Measurements from ENCODE around the gene TMPRSS11A. TPM values are rescaled to one million over a fixed set of nuclear protein-coding genes. Genes with fewer than 3 reads are reported as not detected.

The TMPRSS11A gene
- total RNA-seq, 2 experiments from 2014 or later, result not detected

DNA sequence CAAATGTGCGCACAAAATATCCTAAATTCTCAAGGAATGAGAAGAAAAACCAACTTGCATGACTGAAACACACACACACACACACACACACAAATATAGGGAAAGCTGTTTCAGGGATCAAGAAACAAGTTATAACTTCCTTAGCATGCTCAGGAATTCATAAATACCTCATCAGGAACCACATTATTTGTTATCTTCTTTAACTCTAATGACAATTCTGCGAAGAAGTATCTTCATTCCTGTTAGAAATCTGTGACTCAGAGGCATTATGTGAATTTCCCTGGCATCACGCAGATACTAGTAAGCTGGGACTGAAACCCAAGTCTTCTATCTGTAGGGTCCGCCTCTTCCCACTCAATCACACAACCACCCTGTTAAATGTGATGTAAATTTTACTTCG is 30.3 kb downstream of the TMPRSS11A start:
- Mint-ChIP-seq H3K9me3 (no peaks in the 10 kb centered on the region), H3K36me3 (no peaks in the 10 kb centered on the region), H3K27me3 (peaks cover 14% of the 10 kb centered on the region), H3K4me1 (no peaks in the 10 kb centered on the region), H3K27ac (no peak overlapping the region), H3K4me3 (no peak overlapping the region)
- DNase-seq (no peak), ATAC-seq (ENCODE audit: low read depth) (no peak)
- POLR2A ChIA-PET, result no interaction called here

DNA sequence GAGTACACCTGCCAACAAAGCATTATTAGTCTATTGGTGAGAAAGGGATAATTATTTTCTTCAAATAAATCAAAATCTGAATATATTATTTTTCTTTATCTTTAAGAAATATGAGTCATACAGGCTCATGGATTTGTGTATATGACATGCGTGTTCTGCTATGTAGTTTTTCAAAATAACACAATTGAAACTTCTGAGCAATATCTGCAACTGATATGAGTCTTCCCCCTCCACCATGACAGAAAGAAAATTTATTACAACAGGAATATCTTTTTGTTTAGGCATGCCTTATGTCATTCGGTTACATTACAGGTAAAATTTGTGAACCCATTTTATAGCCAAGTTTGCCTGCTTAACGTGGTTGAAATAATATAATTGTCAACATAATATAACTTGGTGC is 32.0 kb downstream of the TMPRSS11A start:
- H3K4me3 Mint-ChIP-seq, result no peak overlapping the region
- H3K27me3 Mint-ChIP-seq, result peaks cover 15% of the 10 kb centered on the region
- H3K27ac Mint-ChIP-seq, result no peak overlapping the region
- DNase-seq (no peak), ATAC-seq (ENCODE audit: low read depth) (no peak)
- POLR2A ChIA-PET, result no interaction called here
- no peaks in the 10 kb centered on the region for H3K36me3 Mint-ChIP-seq
- no peaks in the 10 kb centered on the region for H3K9me3 Mint-ChIP-seq
- no peaks in the 10 kb centered on the region for H3K4me1 Mint-ChIP-seq

GRCh38 chr4:67929426-67929825 is 33.9 kb downstream of the TMPRSS11A start:
- H3K4me1 Mint-ChIP-seq, result no peaks in the 10 kb centered on the region
- no peak overlapping the region for H3K27ac Mint-ChIP-seq
- no peak for ATAC-seq (ENCODE audit: low read depth)
- POLR2A ChIA-PET, result no interaction called here
- H3K9me3 Mint-ChIP-seq, result no peaks in the 10 kb centered on the region
- no peak overlapping the region for H3K4me3 Mint-ChIP-seq
- DNase-seq, result no peak
- peaks cover 13% of the 10 kb centered on the region for H3K27me3 Mint-ChIP-seq
- H3K36me3 Mint-ChIP-seq, result no peaks in the 10 kb centered on the region

GRCh38 chr4:67928546-67928945 is 34.7 kb downstream of the TMPRSS11A start:
- Mint-ChIP-seq H3K4me3 (no peak overlapping the region), H3K27me3 (peaks cover 8% of the 10 kb centered on the region), H3K36me3 (no peaks in the 10 kb centered on the region), H3K27ac (no peak overlapping the region), H3K4me1 (no peaks in the 10 kb centered on the region), H3K9me3 (no peaks in the 10 kb centered on the region)
- POLR2A ChIA-PET, result no interaction called here
- DNase-seq (no peak), ATAC-seq (ENCODE audit: low read depth) (no peak)

GRCh38 chr4:67927251-67927650 is 36.0 kb downstream of the TMPRSS11A start:
- no peaks in the 10 kb centered on the region for H3K36me3 Mint-ChIP-seq
- DNase-seq, result no peak
- H3K4me1 Mint-ChIP-seq, result no peaks in the 10 kb centered on the region
- ATAC-seq (ENCODE audit: low read depth), result no peak
- H3K4me3 Mint-ChIP-seq, result no peak overlapping the region
- POLR2A ChIA-PET, result no interaction called here
- H3K27ac Mint-ChIP-seq, result no peak overlapping the region
- peaks cover 8% of the 10 kb centered on the region for H3K27me3 Mint-ChIP-seq
- H3K9me3 Mint-ChIP-seq, result no peaks in the 10 kb centered on the region

GRCh38 chr4:67926485-67926884 is 36.8 kb downstream of the TMPRSS11A start:
- DNase-seq (no peak), ATAC-seq (ENCODE audit: low read depth) (no peak)
- Mint-ChIP-seq H3K4me3 (no peak overlapping the region), H3K36me3 (no peaks in the 10 kb centered on the region), H3K27me3 (peaks cover 8% of the 10 kb centered on the region), H3K9me3 (no peaks in the 10 kb centered on the region), H3K27ac (no peak overlapping the region), H3K4me1 (no peaks in the 10 kb centered on the region)
- POLR2A ChIA-PET, result no interaction called here

GRCh38 chr4:67922697-67923096 is 40.6 kb downstream of the TMPRSS11A start:
- POLR2A ChIA-PET, result no interaction called here
- DNase-seq (no peak), ATAC-seq (ENCODE audit: low read depth) (no peak)
- no peaks in the 10 kb centered on the region for H3K27me3 Mint-ChIP-seq
- no peak overlapping the region for H3K4me3 Mint-ChIP-seq
- no peaks in the 10 kb centered on the region for H3K4me1 Mint-ChIP-seq
- H3K36me3 Mint-ChIP-seq, result no peaks in the 10 kb centered on the region
- H3K27ac Mint-ChIP-seq, result no peak overlapping the region
- H3K9me3 Mint-ChIP-seq, result no peaks in the 10 kb centered on the region

DNA sequence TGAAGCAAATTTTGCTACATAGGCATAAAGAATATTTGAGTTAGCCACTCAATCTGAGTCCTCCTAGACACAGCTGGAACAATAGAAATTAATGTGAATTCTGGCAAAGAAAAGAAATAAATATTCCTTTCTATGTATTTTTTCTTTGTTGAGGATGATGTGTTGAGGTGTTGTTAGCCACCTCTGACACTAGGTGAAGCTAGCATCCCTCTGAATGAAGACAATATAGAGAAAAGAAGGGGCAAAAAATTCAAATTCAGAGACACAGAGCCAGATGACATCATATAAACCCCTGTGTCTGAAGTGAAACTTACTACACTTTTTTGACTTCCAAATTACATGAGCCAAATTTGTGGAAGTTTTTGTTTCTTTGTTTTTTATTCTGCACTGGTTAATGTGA is 44.9 kb downstream of the TMPRSS11A start:
- Mint-ChIP-seq H3K4me1 (no peaks in the 10 kb centered on the region), H3K27ac (no peak overlapping the region), H3K27me3 (peaks cover 4% of the 10 kb centered on the region), H3K4me3 (no peak overlapping the region), H3K9me3 (no peaks in the 10 kb centered on the region), H3K36me3 (no peaks in the 10 kb centered on the region)
- DNase-seq (no peak), ATAC-seq (ENCODE audit: low read depth) (no peak)
- POLR2A ChIA-PET, result no interaction called here

DNA sequence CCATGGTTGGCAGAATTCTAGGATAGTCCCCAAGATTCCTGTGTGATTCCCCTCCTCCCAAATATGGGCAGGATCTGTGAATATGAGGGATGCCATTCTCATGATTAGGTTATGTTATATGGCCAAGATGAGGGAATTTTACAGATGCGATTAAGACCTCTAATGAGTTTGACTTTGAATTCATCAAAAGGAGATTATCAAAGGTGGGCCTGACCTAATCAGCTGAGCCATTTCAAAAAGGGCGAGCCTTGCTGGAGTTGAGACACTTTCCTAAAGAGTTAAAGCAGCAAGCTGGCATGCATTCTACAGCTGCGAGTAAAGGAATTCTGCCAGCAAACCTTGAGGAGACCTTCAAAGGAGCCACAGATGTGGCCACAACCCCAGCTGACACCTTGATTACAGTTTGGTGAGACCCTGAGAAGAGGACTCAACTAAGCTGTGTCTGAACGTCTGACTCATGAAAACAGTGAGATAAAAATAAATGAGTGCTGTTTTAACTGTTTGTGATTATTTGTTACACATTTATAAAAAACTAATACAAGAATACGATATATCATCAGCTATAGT is 47.8 kb downstream of the TMPRSS11A start:
- ATAC-seq (ENCODE audit: low read depth) (no peak), DNase-seq (no peak)
- Mint-ChIP-seq H3K27ac (no peak overlapping the region), H3K27me3 (peaks cover 8% of the 10 kb centered on the region), H3K4me3 (no peak overlapping the region), H3K9me3 (no peaks in the 10 kb centered on the region), H3K4me1 (no peaks in the 10 kb centered on the region), H3K36me3 (no peaks in the 10 kb centered on the region)
- POLR2A ChIA-PET, result no interaction called here

DNA sequence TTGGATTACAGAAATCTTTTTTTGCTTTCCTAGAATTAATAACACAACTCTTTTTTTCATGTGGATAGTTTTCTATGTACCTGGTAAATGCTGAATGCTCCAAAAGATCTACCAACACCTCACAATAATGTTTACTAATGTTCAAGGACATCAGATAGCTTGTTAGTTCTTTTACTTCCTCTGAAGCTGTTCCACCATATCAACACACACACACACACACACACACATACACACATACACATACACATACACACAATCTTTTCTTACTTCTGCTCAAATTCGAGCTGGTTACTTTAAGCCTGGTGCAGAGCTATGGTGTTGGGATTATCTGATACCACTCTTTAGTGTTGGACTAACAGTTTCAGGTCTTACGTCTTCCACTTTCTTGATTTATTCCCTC is 51.2 kb downstream of the TMPRSS11A start:
- Mint-ChIP-seq H3K4me1 (no peaks in the 10 kb centered on the region), H3K36me3 (no peaks in the 10 kb centered on the region)
- DNase-seq, result no peak

GRCh38 chr4:67911638-67912037 is 51.7 kb downstream of the TMPRSS11A start:
- no peak overlapping the region for H3K27ac Mint-ChIP-seq
- no peak for DNase-seq
- H3K4me3 Mint-ChIP-seq, result no peak overlapping the region
- no peak for ATAC-seq (ENCODE audit: low read depth)
- POLR2A ChIA-PET, result no interaction called here
- no peaks in the 10 kb centered on the region for H3K36me3 Mint-ChIP-seq
- no peaks in the 10 kb centered on the region for H3K9me3 Mint-ChIP-seq
- H3K4me1 Mint-ChIP-seq, result no peaks in the 10 kb centered on the region
- H3K27me3 Mint-ChIP-seq, result peaks cover 6% of the 10 kb centered on the region

More for the DNA sequence above, 51.2 kb downstream of the TMPRSS11A start:
- ATAC-seq (ENCODE audit: low read depth), result no peak
- H3K27me3 Mint-ChIP-seq, result peaks cover 7% of the 10 kb centered on the region
- no peak overlapping the region for H3K4me3 Mint-ChIP-seq
- POLR2A ChIA-PET, result no interaction called here
- H3K27ac Mint-ChIP-seq, result no peak overlapping the region
- no peaks in the 10 kb centered on the region for H3K9me3 Mint-ChIP-seq

- Mint-ChIP-seq H3K27me3 (peaks cover 6% of the 10 kb centered on the region), H3K4me1 (no peaks in the 10 kb centered on the region), H3K4me3 (no peak overlapping the region), H3K27ac (no peak overlapping the region), H3K9me3 (no peaks in the 10 kb centered on the region), H3K36me3 (no peaks in the 10 kb centered on the region)
- ATAC-seq (ENCODE audit: low read depth) (no peak), DNase-seq (no peak)
- POLR2A ChIA-PET, result no interaction called here
Measured at GRCh38 chr4:67911141-67911540, 52.2 kb downstream of the TMPRSS11A start.

DNA sequence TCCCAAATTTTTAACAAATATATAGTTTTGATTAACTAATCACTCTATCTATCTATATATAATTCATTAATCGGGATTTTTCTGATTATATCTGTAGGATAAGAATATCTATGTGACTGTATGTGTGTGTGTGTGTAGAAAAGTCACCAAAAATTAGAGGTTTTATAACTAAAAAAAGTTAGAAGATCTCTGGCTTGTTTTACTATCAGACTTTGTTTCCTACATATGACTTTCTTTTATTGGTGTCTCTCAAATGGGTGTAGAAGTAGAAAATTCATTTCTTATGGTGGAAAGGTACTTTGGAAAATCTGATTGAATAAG is 52.7 kb downstream of the TMPRSS11A start:
- no peaks in the 10 kb centered on the region for H3K4me1 Mint-ChIP-seq
- no peak overlapping the region for H3K27ac Mint-ChIP-seq
- POLR2A ChIA-PET, result no interaction called here

DNA sequence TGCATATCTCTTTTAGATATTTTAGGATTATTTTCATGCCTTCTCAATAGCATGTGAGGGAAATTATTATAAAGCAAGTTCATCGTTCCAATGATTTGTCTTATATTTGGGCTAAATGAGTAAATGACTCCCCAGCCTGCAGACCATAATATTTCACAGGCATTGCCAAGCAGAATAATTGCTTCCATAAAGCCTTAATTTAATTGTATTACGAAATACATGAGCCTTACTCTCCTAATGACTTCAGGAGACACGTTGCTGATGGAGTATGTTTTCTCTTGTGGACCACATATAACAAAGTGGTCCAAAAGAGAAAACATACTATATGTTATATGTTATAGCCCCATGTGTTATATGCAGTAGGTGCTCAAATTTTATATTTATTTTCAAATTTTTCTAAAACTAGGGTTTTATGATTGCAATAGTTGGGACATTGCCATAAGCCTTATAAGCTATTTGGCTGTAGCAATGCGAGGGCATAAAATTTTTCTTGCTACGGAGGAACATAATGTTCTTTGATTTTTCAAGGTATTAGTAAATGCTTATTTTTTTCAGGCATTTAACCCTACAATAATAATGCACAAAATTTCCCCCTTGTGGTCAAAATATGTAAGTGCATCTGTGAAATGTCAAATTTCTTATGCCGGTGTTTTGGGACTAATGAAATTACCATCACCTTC is 53.2 kb downstream of the TMPRSS11A start:
- H3K27me3 Mint-ChIP-seq, result peaks cover 10% of the 10 kb centered on the region
- no peaks in the 10 kb centered on the region for H3K9me3 Mint-ChIP-seq
- no peak overlapping the region for H3K27ac Mint-ChIP-seq
- H3K4me1 Mint-ChIP-seq, result no peaks in the 10 kb centered on the region
- DNase-seq (no peak), ATAC-seq (ENCODE audit: low read depth) (no peak)
- no peak overlapping the region for H3K4me3 Mint-ChIP-seq
- POLR2A ChIA-PET, result no interaction called here
- H3K36me3 Mint-ChIP-seq, result no peaks in the 10 kb centered on the region

More for the DNA sequence above, 52.7 kb downstream of the TMPRSS11A start:
- H3K9me3 Mint-ChIP-seq, result no peaks in the 10 kb centered on the region
- no peak for ATAC-seq (ENCODE audit: low read depth)
- H3K4me3 Mint-ChIP-seq, result no peak overlapping the region
- no peaks in the 10 kb centered on the region for H3K36me3 Mint-ChIP-seq
- H3K27me3 Mint-ChIP-seq, result peaks cover 6% of the 10 kb centered on the region
- no peak for DNase-seq

- POLR2A ChIA-PET, result no interaction called here
- Mint-ChIP-seq H3K4me1 (no peaks in the 10 kb centered on the region), H3K27ac (no peak overlapping the region), H3K4me3 (no peak overlapping the region), H3K27me3 (peaks cover 10% of the 10 kb centered on the region), H3K9me3 (no peaks in the 10 kb centered on the region), H3K36me3 (no peaks in the 10 kb centered on the region)
- ATAC-seq (ENCODE audit: low read depth) (no peak), DNase-seq (no peak)
Measured at GRCh38 chr4:67907650-67908049, 55.6 kb downstream of the TMPRSS11A start.

Data from activated naive CD8-positive, alpha-beta T cell treated with anti-CD3 and anti-CD28 coated beads, Interleukin-2, amount 10 ng/mL, durations not matched to agents 7 days and 5 days (primary cell).